Measurements from ENCODE around the gene HES7. TPM values are rescaled to one million over a fixed set of nuclear protein-coding genes. Genes with fewer than 3 reads are reported as not detected.

HES7 gene
- total and polyA plus RNA-seq, 9 of the 15 experiments (the other 6 are each of a cell fraction or from before 2014, with no cell fraction given) = 0.03 to 1.7 (median 0.14) TPM; not detected in 1

- ATAC-seq (no peak), FAIRE-seq (no peak), DNase-seq (ENCODE audit: extremely low read depth in 1 of 4, low spot score in 3 of 4) (no peak)
- no peak overlapping the region for H3K27ac ChIP-seq (ENCODE audit: extremely low read depth, low read depth, low read length)
- no TSS peak for BruUV-seq (replicated peaks)
- intact Hi-C loops (cut with micrococcal nuclease) = no loop called here
- H2AFZ ChIP-seq (ENCODE audit: low read depth, low read length) = no peak overlapping the region
- no peak overlapping the region for H3K4me3 ChIP-seq
- H3K9me1 ChIP-seq (ENCODE audit: control insufficient read depth, insufficient read depth, low read length) = no peaks in the 10 kb centered on the region
- in situ Hi-C loops (cut with MboI) = no loop called here
- peak overlapping the region in 1 of 2 experiments; percentile 65; a peak in 1 of 4 replicates for H3K9ac ChIP-seq (ENCODE audit: insufficient read depth in 1 of 2, low read depth in 2 of 2, low read length in 2 of 2)
- peaks cover 6 to 15% of the 10 kb centered on the region in 2 experiments; a peak in 4 of 5 replicates for H3K4me1 ChIP-seq (replicated peaks in 1 of 2; ENCODE audit: control insufficient read depth in 2 of 2, insufficient read depth in 2 of 2, low read length in 2 of 2)
- H3K36me3 ChIP-seq (ENCODE audit: control insufficient read depth, insufficient read depth, low read length) = no peaks in the 10 kb centered on the region
- WGBS (ENCODE audit: insufficient coverage, low coverage, missing lambda C conversion rate) = 58% methylated on average over 10 of the region's 12 CpGs
- no peaks in the 10 kb centered on the region for H4K20me1 ChIP-seq (replicated peaks; ENCODE audit: control insufficient read depth, insufficient read depth, low read length)
- H3K9me3 ChIP-seq (replicated peaks; ENCODE audit: control insufficient read depth, insufficient read depth, low read depth, low read length) = no peaks in the 10 kb centered on the region
- no peaks in the 10 kb centered on the region for H3K27me3 ChIP-seq (ENCODE audit: control insufficient read depth in 2 of 2, insufficient read depth in 2 of 2, low read length in 2 of 2)
- ChIA-PET CTCF (ENCODE audit: low intra/inter-chr PET ratio) (no interaction called here), POLR2A (interaction anchor here (1.3 kb wide), 1 partner anchor 23 kb away, joined by 4 read pairs; no protein-coding TSS in a partner anchor)
- no peaks in the 10 kb centered on the region for H3K79me2 ChIP-seq (ENCODE audit: control insufficient read depth, insufficient read depth, low read length)
- no peak overlapping the region for H3K4me2 ChIP-seq (ENCODE audit: insufficient read depth, low read length)
- TF ChIP-seq ZNF408 (CRISPR knock-in tag; IDR thresholded peaks at IDR 0.05; ENCODE audit: low read depth) = no peak
- TF ChIP-seq SRSF1 (IDR thresholded peaks at IDR 0.05; ENCODE audit: low read depth, low read length) = no peak
- TF ChIP-seq MCM7 (IDR thresholded peaks at IDR 0.05) = no peak
- TF ChIP-seq THRAP3 (IDR thresholded peaks at IDR 0.05; ENCODE audit: borderline replicate concordance) = no peak
- TF ChIP-seq CHD7 (IDR thresholded peaks at IDR 0.05; ENCODE audit: low read depth, low read length) = no peak
- no peak for TF ChIP-seq ETV6 (IDR thresholded peaks at IDR 0.05; ENCODE audit: borderline replicate concordance in 1 of 2, low read depth in 2 of 2, low read length in 1 of 2)
- no peak for TF ChIP-seq ETV6 (CRISPR knock-in tag; IDR thresholded peaks at IDR 0.05; ENCODE audit: borderline replicate concordance)
- TF ChIP-seq TFAM (CRISPR knock-in tag; conservative IDR thresholded peaks at IDR 0.05) = no peak
- no peak for TF ChIP-seq ZBTB34 (CRISPR knock-in tag; IDR thresholded peaks at IDR 0.05)
- TF ChIP-seq ZNF444 (CRISPR knock-in tag; IDR thresholded peaks at IDR 0.05) = no peak
- no peak for TF ChIP-seq SNAPC5 (CRISPR knock-in tag; IDR thresholded peaks at IDR 0.05)
Observed at GRCh38 chr17:8133399-8133798, 9.5 kb upstream of the HES7 start.

All from K562 (cell line).